NCI-H2227 (cell line): Measurements from ENCODE around the gene ZNF664.

ENCODE experiments used
- DNase-seq: peaks from one replicate; lab custom pipeline; 2025; ENCODE audit not compliant: unreplicated experiment; lab: John Stamatoyannopoulos, UW

The ZNF664 gene

GRCh38 chr12:124030510-124030909 lies 57.5 kb downstream of the ZNF664 start:
- no peak for DNase-seq

GRCh38 chr12:124031058-124031457 lies 58.0 kb downstream of the ZNF664 start:
- no peak for DNase-seq

- DNase-seq: peak; percentile 41
Observed at GRCh38 chr12:124032265-124032886, 59.4 kb downstream of the ZNF664 start.

GRCh38 chr12:124033859-124034258 lies 60.8 kb downstream of the ZNF664 start:
- DNase-seq: no peak

- DNase-seq: no peak
Observed at GRCh38 chr12:124034297-124034696, 61.3 kb downstream of the ZNF664 start.

GRCh38 chr12:124035163-124035562 lies 62.1 kb downstream of the ZNF664 start:
- DNase-seq: no peak

- DNase-seq: no peak
Observed at GRCh38 chr12:124036171-124036598, 63.2 kb downstream of the ZNF664 start.

GRCh38 chr12:124036657-124037109 lies 63.7 kb downstream of the ZNF664 start:
- peak; percentile 58 for DNase-seq

GRCh38 chr12:124037331-124037730 lies 64.3 kb downstream of the ZNF664 start:
- no peak for DNase-seq

GRCh38 chr12:124039276-124039675 lies 66.3 kb downstream of the ZNF664 start:
- no peak for DNase-seq

- no peak for DNase-seq
Observed at GRCh38 chr12:124040291-124040690, 67.3 kb downstream of the ZNF664 start.

- no peak for DNase-seq
Observed at GRCh38 chr12:124040737-124041136, 67.7 kb downstream of the ZNF664 start.

GRCh38 chr12:124041907-124042306 lies 68.9 kb downstream of the ZNF664 start:
- no peak for DNase-seq

GRCh38 chr12:124044021-124044420 lies 71.0 kb downstream of the ZNF664 start:
- no peak for DNase-seq

- DNase-seq: no peak
Observed at GRCh38 chr12:124044809-124045321, 71.8 kb downstream of the ZNF664 start.

GRCh38 chr12:124045671-124046455 lies 72.8 kb downstream of the ZNF664 start:
- DNase-seq: peak; percentile 19

GRCh38 chr12:124046456-124046740 lies 73.4 kb downstream of the ZNF664 start:
- no peak for DNase-seq

- no peak for DNase-seq
Observed at GRCh38 chr12:124047045-124047566, 74.1 kb downstream of the ZNF664 start.

- no peak for DNase-seq
Observed at GRCh38 chr12:124049451-124050094, 76.6 kb downstream of the ZNF664 start.

GRCh38 chr12:124053851-124054250 lies 80.8 kb downstream of the ZNF664 start:
- DNase-seq: peak; percentile 52

- no peak for DNase-seq
Observed at GRCh38 chr12:124055066-124055465, 82.1 kb downstream of the ZNF664 start.

GRCh38 chr12:124057691-124058090 lies 84.7 kb downstream of the ZNF664 start:
- no peak for DNase-seq
